HG03521 (cell line): ENCODE measurements around the gene CFDP1.

Experiments used
- ATAC-seq: cut with Tn5 transposase; IDR thresholded peaks from one replicate; pipeline ENCODE4 v1.9.1; 2021; ENCODE audit warnings: mild to moderate bottlenecking, moderate library complexity; ENCODE audit not compliant: unreplicated experiment

CFDP1 gene

DNA sequence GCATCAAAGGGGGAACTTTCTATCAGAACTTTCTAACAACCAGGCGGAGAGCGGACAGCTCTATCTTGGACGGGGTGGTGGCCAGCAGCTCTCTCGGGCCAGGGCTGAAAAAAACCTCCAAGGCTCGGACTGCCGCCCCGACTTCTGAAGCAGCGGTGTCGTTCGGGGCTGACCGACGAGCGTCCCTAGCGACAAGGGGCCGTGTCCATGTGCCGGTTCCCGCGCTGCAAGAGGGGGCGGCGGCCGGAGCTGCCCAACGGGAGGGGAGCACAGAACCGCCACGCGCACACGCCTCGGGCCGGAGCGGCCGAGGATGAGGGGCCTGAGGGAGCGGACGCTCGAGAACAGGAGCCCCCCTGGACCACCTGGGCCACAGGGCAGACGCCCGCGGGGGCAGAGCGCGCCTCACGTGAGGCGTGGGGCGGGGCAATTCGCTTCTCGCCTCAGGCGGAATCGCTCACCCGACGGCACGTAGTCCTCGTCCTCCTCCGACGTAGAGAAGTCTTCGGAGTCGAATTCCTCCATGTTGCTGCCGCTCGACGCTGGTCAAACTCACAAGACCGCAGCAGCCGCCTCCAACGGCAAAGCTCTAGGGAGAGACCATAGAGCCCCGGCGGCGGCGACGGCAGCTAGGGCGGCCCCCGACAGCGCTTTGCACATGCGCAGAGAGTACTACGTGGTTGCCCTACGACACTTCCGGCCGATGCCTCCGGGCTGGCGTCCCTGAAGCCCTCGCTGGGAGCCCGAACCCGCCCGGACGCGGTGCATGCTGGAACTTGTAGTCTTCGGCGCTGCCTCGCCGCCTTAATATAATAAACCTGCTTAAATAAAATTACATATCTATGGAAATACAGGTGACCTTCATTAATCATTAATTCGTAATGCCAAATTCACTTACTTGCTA is at the start of gene CFDP1:
Gene CFDP1 (minus strand): TSS at position 676 of the 904 bp plus-strand sequence. CDS start 151 bp downstream, at position 525.
- peak; percentile 93 for ATAC-seq

DNA sequence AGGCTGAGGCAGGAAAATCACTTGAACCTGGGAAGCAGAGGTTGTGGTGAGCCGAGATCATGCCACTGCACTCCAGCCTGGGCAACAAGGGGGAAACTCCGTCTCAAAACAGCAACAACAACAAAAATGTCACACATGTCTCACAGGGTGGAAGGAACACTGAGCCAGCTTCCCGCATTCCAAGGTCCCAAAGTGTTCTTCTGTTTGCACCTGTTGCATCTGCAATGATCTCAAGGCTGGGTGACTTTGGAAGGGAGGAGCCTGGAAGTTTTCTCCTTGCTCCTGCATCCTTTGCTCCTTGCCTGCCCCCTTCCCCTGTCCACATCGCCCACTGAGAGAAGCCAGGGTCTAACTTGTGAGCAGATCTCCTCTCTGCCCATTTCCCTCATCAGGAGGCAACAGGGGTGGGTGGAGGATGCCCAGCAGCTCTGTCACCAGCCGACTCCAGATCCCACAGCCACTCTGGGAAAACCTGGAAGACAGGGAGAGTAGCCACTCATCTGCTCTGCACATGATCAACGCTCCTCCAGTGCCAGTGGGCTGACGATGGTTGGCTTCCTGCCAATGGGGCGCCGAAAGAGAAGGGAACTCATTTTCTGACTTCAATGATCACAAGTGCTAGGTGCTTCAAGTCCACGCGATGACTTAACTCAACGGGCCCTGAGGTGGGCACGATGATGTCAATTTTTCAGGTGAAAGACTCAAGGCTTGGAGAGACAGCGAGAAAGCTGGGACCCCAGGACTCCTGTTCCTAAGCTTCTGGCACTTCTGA is 49.3 kb upstream of the CFDP1 start:
- no peak for ATAC-seq

DNA sequence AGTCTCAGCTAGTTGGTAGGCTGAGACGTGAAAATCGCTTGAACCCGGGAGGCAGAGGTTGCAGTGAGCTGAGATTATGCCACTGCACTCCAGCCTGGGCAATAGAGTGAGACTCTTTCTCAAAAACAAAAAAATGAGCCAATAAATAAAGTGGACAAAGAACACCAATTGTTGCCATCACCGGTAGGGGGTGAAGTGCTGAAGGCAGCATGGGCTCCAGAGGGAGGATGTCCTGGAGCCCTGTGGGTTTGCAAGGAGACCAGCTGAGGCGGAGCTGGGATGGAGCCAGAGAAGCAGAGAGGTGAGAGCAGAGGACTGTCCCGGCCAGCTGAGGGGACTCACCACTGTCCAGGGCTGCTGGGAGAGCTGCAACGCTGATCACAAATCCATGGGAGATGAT is 48.2 kb upstream of the CFDP1 start:
- ATAC-seq = no peak

DNA sequence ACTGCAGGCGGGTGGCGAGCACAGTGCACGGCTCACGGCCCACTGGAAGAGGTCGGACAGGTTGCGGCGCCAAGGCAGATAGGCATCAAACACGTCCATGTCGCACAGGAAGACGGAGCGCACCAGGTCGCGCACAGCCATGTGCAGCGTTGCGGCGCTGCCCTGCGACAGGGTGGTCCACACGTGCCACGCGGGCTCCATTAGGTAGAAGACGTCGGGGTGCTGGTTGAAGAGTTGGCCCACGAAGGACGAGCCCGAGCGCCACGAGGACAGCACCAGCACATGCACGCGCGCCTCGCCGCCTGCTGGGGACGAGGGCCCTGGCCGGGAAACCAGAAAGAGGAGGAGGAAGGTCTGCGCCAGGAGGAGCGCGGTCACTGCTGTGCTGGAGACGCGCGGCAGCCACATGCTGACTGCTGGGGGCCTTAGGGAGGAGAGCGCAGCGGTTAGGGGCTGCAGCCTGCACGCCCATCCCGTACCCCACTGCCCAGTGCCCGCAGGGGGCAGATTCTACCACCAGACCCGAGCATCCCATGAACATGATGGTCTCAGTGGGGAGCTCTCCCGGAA is 46.2 kb upstream of the CFDP1 start:
- ATAC-seq = no peak

DNA sequence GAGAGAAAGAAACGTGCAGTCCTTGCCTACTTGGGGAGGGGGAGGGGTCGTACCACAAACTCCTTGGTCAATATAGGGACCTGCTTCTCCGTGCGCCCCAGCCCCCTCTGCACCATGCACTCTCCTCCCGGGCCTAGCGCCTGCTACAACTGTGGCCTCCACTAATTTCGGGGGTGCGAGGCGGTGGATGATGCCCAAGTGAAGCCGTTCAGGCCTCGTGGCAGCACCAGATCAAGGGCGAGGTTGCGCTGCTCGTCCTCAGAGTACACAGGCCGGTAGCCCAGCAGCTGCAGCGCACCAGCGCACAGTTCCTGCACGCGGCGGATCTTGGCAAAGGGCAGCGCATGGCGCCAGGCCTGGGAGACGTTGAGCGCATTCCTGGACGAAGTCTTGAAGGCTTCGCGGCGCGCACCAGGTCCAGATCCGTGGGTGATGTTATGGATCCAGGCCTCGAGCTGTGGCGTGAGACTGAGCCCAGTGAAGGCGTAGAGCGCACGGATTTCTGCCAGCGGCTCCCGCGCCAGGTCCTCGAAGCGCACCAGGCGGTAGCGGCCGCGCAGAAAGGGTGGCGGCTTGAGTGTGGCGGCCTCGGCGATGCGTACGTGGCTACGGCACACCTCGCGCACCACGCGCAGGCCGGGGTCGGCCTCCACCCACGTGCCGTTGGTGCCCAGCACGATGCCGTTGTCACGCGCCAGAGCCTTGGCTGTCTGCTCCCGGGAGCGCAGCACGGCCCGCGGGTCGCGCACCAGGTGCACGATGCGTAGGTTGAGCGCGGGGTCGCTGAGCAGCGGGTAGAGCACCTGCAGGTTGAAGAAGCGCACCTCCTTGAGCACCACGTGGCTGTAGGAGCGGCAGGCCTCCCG is 45.4 kb upstream of the CFDP1 start:
- ATAC-seq = no peak

DNA sequence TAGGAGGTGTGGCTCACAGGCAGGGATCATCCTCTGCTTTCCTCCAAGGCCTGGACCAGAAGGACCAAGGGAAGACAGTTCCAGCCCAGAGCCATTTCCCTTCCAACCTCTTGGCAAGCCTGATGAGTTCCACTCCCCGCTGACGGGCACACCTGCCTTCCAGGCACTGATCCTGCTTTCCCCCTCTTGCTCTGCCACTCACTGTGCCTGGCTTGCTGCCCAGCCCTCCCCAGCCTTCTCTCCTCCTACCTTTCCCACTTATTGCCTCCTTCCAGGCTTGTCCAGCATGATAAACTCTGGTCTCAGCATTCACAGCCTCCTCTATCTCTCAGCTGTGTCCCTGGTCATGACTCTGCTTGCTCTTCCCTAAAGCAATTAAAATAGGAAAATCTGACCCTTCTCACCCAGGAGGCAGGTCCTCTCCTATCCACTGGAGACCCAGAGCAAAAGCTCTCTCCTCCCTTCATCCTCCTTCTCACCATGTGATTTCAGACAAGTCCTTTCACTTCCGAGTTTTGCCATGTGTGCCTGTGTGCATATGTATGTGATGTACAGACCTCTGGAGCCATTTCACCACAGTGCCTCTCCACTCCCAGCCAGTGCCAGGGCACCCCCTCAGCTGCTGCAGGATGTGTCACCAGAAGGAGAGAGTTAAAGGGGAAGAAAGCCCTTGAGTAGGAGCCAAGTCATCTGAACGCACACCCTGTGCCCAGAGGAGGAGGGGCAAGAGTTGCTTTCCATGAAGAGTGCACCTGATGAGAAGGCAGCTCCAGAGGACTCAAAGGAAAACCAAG is 44.6 kb upstream of the CFDP1 start:
- ATAC-seq = no peak

DNA sequence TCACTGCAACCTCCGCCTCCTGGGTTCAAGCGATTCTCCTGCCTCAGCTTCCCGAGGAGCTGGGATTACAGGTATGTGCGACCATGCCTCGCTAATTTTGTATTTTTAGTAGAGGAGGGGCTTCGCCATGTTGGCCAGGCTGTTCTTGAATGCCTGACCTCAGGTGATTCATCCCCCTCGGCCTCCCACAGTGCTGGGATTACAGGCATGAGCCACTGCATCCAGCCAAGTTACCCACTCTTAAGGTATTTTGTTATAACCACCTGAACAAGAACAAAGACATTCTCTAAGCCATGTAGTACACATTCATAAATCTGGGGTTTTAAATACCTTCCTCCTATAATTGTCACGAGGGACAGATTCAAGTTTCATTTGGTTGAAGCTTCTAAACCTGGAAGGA is 43.5 kb upstream of the CFDP1 start:
- ATAC-seq = no peak

DNA sequence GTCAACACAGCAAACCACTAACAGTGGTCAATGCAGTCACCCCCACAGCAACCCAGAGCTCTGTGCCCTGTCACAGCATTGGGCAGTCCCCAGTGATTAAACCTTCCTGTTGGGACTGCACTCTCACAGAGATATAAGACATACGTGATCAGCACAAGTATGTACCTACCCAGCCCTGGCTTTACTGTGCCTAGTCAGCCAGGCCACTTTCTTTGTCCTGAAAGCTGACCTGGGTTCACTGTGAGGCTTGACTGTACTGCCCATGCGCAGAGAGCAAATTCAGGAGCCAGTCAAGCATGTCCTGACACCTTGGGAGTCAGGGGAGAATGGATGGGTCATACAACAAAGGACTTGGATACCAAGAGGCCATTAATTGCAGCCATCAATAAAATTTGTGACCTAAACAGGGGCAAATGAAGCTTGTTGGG is 42.1 kb upstream of the CFDP1 start:
- no peak for ATAC-seq

DNA sequence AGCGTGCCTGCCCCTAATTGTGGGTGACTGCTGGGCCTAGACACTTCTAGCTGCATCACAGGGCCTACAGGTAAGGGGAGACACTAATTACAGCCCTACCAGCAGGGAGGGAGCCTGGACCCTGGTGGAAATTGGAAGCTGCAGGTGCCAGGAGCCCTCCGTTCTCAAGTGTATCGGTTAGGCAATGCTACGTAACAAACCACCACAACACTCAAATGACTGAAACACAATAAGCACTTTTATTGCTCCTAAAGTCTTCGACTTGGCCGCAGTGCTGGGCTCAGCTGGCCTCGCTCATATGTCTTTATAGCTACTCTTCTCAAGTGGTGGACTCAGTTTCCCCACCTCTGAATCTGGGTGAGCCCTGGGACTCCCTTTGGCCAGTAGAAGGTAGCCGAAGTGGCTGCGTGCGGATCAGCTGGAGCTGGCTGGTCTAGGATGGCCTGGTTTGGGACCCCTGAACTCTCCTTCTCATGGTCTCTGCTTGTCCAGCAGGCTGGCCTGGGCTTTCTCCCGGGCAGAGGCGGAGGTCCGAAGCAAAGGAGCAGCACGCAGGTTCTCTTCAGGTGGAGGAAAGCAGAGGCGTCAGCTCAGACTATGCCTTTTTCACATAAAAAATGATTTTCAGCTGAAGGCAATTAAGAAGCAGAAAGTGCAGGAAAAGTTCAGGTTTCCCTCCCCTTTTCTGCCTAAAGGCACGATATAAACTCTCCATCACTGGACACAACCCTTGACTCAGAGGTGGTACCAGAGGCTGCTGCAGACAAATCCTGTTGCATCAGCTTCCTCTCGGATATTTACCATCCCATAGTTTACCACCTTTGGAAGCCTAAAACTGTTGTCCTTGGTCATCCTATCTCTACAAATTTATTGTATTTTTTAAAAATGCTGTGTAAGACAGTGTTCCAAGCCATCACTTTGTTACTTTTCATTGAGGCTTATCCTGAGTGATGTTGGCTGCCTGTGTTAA is 39.9 kb upstream of the CFDP1 start:
- no peak for ATAC-seq

DNA sequence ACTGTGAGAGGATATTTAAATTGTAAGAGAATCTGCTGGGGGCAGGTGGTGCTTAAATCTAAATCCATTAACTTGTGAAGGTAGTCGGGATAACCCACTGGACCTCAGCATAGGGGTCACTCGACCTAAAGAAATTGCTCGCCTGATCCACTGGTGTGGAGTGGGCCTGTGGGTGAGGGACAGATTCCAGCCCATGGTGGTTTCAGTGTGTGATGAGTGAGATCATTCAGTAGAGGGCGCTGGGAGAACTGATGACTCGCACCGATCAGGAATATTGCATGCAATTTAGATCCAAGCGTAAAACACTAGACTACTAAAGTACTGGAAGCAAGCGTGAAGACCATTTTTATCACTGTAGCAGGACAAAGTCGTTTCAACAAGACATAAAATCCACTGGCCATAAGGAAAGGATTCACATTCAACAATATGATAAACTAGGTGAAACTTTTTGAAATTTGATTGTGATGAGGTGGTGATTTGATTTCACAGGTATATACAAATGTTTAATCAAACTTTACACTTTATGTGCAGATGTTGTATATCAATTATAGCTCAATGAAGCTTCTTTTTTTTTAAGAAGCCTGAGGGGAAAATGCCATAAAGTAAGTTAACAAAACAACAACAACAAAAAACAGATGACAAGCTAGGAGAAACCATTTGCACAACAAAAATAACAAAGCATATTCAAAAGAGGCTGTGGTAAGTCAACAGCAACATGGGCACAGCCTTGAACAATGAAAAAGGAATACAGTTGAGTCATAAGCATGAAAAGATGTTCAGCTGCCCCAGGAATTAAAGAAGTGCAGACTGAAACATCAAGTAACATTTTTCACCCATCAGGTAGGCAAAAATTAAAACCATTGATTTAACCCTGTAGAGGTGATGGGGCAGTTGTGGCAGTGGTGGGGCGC is 38.7 kb upstream of the CFDP1 start:
- ATAC-seq = no peak

DNA sequence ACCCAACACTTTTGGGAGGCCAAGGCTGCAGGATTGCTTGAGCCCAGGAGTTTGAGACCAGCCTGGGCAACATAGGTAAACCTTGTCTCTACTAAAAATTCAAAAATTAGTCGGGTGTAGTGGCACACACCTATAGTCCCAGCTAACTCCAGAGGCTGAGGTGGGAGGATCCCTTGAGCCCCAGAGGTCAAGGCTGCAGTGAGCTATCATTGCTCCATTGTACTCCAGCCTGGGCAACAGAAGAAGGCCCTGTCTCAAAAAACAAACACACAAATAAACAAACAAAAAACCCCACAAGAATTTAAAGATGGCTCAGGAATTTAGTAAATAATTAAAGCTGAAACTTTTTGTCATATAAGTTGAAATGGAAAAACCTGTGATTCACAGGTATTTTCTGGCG is 33.5 kb upstream of the CFDP1 start:
- ATAC-seq = no peak

DNA sequence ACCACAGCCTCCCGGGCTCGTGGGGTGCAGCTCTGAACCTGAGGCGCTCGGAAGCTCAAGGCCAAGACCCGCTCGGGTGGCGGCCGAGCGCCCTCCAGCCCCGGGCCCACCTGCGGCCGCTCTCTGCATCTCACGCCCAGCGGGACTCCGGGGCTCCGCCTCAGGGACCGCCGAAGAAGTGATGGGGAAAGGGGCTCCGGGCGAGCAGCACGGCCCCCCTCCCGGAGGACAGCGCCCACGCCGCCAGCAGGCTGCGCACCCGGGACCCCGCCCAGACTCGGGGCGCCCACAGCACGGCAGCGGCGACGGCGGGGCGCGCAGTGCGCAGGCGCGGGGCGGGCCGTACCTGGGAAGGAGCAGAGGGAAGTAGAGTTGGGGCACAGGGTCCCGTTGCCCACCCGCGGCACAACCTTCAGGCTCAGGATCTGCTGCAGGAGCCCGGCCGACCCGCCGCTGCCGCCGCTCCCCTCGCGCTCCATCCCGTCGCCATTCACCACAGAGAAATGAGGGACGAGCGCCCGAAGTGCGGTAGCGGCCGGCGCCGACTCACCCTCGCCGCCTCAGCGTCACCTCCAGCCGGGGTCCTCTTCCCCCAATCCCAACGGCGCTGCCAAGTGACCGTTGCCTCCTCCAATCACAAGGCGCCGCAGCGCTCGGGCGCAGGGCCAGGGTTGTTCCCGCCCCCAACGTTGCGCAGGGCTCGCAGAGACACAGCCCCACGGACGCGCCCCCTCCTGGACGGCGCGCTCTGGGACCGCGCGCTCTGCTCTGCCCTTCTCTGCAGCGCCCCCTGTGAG is 31.0 kb upstream of the CFDP1 start, which contains the start of gene TMEM170A:
Gene TMEM170A (minus strand): TSS at position 568 of the 797 bp plus-strand sequence. CDS start 89 bp downstream, at position 479.
- ATAC-seq = peak; percentile 91

DNA sequence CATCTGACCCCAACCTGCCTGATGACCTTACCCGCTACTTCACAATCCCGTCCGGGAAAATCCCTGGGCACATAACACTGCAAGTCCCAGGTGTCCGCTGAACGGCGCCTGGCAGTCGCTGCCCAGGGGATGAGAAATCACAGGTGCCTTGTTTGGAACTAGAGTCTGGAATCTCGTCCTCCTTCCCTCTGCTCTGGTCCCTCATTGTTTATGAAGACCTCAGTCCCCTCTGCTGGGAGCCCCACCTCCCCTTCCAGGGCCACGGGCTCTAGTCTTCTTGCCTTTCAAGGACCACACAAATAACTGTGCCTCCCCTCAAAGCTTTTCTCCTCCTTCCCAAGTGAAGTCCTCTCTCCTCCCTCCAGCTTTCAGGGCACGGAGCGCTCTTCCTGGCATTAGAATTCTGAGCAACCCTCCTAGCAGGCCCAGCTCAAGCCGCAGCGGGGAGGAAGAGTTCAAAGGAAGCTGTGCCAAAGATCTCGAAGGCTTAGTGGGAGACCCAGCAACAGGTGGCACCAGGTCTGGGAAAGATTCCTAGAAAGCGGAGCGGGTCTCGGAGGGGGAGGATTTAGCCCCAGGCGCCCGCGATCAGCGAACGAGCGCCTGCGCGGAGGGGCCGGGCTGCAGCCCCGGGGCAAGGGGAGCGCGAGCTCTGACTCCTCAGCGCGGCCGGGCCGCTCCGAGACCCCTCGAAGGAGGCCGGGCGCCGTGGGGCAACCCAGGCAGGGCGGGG is 30.3 kb upstream of the CFDP1 start:
- peak; percentile 6 for ATAC-seq

DNA sequence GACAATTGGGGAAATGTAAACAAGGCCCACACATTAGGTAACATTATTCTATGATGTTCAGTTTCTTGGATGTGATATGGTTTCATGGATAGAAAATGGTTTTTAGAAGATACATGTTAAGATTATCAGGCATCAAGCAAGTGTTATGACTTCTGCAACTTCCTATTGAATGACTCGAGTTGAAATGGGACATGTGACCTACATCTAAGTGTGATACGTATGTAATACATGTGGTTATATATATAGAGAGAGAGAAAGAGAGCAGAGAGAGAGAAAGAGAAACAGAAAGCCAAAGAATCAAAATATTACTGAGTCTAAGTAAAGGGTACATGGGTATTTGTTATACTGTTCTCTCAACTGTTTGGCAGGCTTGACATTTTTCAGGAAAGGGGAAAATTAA is 29.5 kb upstream of the CFDP1 start:
- ATAC-seq = peak; percentile 27

DNA sequence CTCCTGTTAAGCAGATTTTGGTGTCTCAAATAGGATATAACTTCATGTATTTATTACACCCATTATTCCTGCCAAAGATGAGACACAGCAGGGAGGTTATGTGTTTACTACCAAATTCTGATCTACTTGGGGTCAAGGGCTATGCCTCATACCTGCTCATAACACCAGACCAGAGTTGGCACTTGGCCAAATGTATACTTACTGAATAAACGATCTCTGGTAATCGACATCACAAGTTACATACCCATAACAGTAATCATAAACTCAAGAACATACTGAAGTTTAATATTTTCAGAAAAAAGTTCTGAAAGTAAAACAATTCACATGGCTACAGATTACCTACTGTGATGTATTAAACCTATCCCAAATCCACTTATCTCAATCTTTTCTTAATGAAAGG is 28.3 kb upstream of the CFDP1 start:
- ATAC-seq = no peak

DNA sequence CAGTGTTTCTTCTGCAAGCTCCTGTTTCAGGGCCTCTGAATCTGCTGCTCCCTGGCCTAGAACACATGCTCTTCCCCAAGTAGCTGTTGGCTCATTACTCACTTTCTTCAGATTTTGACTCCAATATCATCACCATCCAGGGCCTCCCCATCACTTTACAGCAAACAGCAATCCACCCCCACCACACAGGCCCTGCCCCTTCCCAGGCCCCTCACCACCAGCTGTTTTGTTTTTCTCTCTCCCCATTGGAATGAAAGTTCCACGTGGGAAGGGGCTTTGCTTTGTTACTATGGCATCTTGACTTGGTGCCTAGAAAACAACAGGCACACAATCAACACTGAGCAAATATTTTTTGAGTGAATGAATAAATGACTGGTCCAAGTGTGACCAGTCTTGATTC is 27.1 kb upstream of the CFDP1 start:
- ATAC-seq = no peak
